Activated naive CD4-positive, alpha-beta T cell treated with anti-CD3 and anti-CD28 coated beads for 36 hours (primary cell): ENCODE data around the gene GCAT. TPM values are rescaled to one million over a fixed set of nuclear protein-coding genes. Genes with fewer than 3 reads are reported as not detected.

Source experiments
- CTCF ChIA-PET: fragments of 350-600 bp; sonication (Branson Sonifier 250); formaldehyde crosslinking; loops from one replicate; lab custom pipeline; 2021; ENCODE audit warnings: antibody characterized with exemption; lab: Charles Lee
- DNase-seq: peaks from one replicate; pipeline ENCODE4 v3.0.0-alpha.2; 2020
- H3K27ac Mint-ChIP-seq: one replicate; pipeline ENCODE4 v1.8.0; 2021; ENCODE audit warnings: mild to moderate bottlenecking, mixed read lengths
- H3K27me3 Mint-ChIP-seq: one replicate; pipeline ENCODE4 v1.8.0; 2021; ENCODE audit warnings: low read depth, mixed read lengths
- H3K36me3 Mint-ChIP-seq: one replicate; pipeline ENCODE4 v1.8.0; 2021; ENCODE audit warnings: low read depth, mixed read lengths
- H3K4me1 Mint-ChIP-seq: one replicate; pipeline ENCODE4 v1.8.0; 2021; ENCODE audit warnings: low read depth, mixed read lengths
- H3K4me3 Mint-ChIP-seq: one replicate; pipeline ENCODE4 v1.8.0; 2021; ENCODE audit warnings: mild to moderate bottlenecking, moderate library complexity, mixed read lengths
- H3K9me3 Mint-ChIP-seq: one replicate; pipeline ENCODE4 v1.8.0; 2021; ENCODE audit warnings: mixed read lengths
- intact Hi-C: fragments of 100-400 bp; cut with micrococcal nuclease; formaldehyde crosslinking; loops from one replicate; pipeline ENCODE4 v1.15.1; 2023
- total RNA-seq, 2 experiments: library from RNA; stranded (reverse); gene quantifications; one replicate each; pipeline ENCODE4 v1.2.3, GENCODE V29; 2021

GCAT gene
- total RNA-seq, 2 experiments from 2014 or later = 26.9 to 27.2 TPM

DNA sequence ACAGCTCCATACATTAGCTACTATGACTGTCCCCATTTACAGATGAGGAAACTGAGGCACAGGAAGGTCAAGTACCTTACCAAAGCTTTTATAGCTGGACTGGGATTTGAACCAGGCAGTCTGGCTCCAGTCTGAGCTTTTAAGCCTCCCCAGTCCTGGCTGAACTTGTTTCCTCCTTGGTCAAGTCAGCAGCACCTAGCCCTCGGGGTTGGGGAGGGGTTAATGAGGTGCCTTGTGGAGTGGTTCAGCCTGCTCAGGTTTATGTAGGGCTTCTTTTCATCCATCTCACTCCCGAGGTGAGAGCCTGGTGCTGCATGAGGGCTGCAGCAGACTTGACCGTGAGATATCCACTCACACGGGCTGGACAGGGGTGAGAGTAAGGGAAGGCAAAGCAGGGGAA, 36.7 kb upstream of the GCAT start:
- Mint-ChIP-seq H3K27me3 (no peaks in the 10 kb centered on the region), H3K9me3 (no peaks in the 10 kb centered on the region), H3K4me3 (no peak overlapping the region), H3K36me3 (peaks cover 1% of the 10 kb centered on the region), H3K27ac (no peak overlapping the region), H3K4me1 (no peaks in the 10 kb centered on the region)
- intact Hi-C loops = loop anchor here (10.0 kb wide), 1 partner anchor 56 kb away; no protein-coding TSS in a partner anchor
- CTCF ChIA-PET = no interaction called here
- no peak for DNase-seq

DNA sequence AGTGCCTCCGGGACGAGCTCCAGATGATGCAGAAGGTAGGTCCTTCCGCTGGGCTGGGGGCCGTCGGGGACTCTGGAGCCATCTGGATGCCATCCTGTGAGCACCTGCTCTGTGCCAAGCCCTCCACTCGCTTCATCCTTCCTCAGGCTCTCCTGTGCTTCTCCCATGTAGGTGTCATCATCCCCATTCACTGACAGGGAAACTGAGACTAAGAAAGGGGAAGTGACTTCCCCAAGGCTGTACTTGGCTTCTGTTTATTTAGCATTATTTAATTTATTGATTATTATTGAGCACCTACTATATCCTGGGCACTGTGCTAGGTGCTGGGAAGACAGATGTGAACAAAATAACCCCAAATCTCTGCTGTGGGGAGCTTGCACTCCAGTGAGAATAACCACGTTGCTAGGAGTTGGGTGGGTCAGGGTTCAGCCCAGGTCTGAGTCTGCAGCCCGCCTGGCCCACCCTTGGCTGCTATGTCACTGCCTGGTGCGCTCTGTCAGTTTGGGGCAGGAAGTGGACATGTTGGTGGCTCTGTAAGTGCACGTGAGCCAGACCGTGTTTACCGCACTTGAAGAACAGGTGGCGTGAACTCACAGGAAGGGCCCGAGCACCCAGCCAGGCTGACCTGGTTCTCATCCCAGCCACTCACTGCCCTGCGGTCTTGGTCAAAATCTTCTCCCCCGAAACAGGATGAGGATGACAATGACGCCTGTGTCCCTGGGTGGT, 35.9 kb upstream of the GCAT start:
- intact Hi-C loops = loop anchor here (10.0 kb wide), 1 partner anchor 57 kb away; no protein-coding TSS in a partner anchor
- no peaks in the 10 kb centered on the region for H3K27me3 Mint-ChIP-seq
- peaks cover 1% of the 10 kb centered on the region for H3K36me3 Mint-ChIP-seq
- no peak for DNase-seq
- no peaks in the 10 kb centered on the region for H3K9me3 Mint-ChIP-seq
- H3K27ac Mint-ChIP-seq = no peak overlapping the region
- CTCF ChIA-PET = interaction anchor here (0.6 kb wide), 1 partner anchor 345 kb away, joined by 5 read pairs; no protein-coding TSS in a partner anchor
- no peak overlapping the region for H3K4me3 Mint-ChIP-seq
- H3K4me1 Mint-ChIP-seq = no peaks in the 10 kb centered on the region

DNA sequence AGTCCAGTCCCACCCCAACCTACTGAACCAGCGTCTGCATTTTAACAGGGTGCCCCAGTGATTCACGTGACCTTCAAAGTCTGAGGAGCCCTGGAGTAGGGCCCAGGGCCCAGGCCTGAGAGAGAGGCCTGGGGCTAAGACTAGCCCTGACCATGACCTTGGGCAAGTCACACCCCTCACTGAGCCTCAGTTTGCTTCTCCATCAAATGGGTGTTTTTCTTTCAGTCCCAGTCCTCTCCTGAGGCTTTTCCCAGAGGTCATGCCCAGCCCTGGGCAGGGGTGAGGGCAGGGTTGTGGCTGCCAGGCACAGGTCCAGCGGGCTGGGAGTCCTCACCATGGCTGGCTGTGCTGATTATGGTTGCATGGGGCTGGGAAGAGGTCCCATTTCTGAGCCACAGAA, 33.0 kb upstream of the GCAT start:
- intact Hi-C loops = loop anchor here (10.0 kb wide), 1 partner anchor 60 kb away; no protein-coding TSS in a partner anchor
- Mint-ChIP-seq H3K4me3 (no peak overlapping the region), H3K4me1 (no peaks in the 10 kb centered on the region), H3K9me3 (no peaks in the 10 kb centered on the region), H3K27me3 (no peaks in the 10 kb centered on the region), H3K27ac (no peak overlapping the region), H3K36me3 (no peaks in the 10 kb centered on the region)
- CTCF ChIA-PET = no interaction called here
- DNase-seq = no peak

DNA sequence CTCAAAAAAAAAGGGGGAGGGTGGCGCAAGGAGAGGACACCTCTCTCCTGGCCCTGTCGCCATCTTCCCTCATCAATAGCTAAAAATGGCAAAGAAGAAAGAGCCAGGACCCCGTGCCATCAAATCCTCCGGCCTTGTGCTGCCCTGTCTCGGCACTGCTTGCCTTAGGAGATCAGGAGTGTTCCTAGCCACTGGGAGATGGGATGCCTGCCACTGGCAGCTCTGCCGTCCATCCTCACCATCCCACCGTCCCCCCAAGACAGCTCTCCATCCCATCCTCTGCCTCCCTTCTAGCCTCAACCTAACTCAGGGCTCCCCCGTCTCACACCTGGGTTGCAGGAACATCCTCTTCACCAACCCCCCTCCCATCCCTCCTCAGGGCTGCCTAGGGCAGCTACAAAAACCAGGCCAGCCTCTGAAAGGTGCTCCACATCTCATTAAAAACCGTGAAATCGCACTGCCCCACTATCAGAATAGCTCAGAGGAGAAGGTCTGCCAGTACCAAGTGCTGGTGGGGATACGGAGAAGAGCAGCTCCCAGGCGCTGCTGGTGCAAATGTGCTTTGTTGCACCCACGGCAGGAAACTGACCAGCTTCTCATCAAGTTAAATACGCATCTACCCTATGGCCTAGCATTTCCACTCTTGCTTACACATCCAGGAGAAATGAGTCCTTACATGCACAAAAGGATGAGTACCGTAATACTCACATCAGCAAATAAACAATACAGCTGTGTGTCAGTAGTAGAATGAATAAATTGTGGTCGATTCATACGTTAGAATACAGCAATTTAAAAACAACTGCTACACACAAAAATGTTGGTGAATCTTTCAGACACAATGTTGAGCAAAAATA, 31.7 kb upstream of the GCAT start:
- H3K9me3 Mint-ChIP-seq = no peaks in the 10 kb centered on the region
- H3K4me3 Mint-ChIP-seq = no peak overlapping the region
- intact Hi-C loops = loop anchor here (10.0 kb wide), 1 partner anchor 61 kb away; no protein-coding TSS in a partner anchor
- H3K27me3 Mint-ChIP-seq = no peaks in the 10 kb centered on the region
- H3K36me3 Mint-ChIP-seq = no peaks in the 10 kb centered on the region
- CTCF ChIA-PET = no interaction called here
- no peak for DNase-seq
- no peaks in the 10 kb centered on the region for H3K4me1 Mint-ChIP-seq
- H3K27ac Mint-ChIP-seq = no peak overlapping the region

DNA sequence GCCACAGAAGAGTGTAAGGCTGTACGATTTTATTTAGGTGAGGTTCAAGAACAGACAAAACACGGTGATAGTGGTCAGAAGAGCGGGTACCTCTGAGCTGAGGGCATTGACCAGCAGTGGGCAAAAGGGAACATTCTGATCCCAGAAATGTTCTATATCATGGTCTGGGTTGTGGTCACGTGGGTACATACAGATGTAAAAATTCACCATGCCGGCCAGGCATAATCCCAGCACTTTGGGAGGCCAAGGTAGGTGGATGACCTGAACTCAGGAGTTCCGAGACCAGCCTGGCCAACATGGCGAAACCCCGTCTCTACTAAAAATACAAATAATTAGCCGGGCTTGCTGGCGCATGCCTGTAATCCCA, 31.1 kb upstream of the GCAT start:
- Mint-ChIP-seq H3K4me3 (no peak overlapping the region), H3K27me3 (no peaks in the 10 kb centered on the region), H3K36me3 (no peaks in the 10 kb centered on the region), H3K4me1 (no peaks in the 10 kb centered on the region), H3K27ac (no peak overlapping the region), H3K9me3 (no peaks in the 10 kb centered on the region)
- intact Hi-C loops = loop anchor here (10.0 kb wide), 1 partner anchor 62 kb away; no protein-coding TSS in a partner anchor
- no peak for DNase-seq
- CTCF ChIA-PET = no interaction called here

DNA sequence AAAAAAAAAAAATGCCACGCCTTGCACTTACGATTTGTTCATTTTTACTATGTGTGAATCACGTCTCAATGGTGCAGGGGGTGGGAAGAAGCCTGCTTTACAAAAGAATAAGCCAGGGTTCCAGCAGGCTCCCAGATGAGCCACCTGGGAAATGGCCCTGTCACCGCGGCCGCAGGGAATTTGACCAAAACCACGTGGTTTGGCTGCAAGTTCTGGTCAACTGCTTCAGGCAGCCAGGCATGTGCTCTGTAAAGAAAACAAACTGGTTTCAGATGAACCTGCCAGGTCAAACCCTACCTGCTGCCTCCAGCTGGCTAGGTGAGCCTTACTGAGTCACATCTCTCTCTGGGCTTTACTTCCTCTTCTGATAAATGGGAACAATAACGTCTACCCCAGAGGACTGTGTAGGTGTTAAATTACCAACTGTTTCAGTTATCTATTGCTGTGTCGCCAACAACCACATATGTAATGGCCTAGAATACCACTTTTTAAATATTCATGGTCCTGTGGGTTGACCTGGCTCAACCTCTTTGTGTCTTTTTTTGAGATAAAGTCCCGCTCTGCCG, 30.5 kb upstream of the GCAT start:
- CTCF ChIA-PET = no interaction called here
- DNase-seq = no peak
- Mint-ChIP-seq H3K4me3 (no peak overlapping the region), H3K4me1 (no peaks in the 10 kb centered on the region), H3K27me3 (no peaks in the 10 kb centered on the region), H3K9me3 (no peaks in the 10 kb centered on the region), H3K36me3 (no peaks in the 10 kb centered on the region), H3K27ac (no peak overlapping the region)
- intact Hi-C loops = loop anchor here (10.0 kb wide), 1 partner anchor 62 kb away; no protein-coding TSS in a partner anchor

DNA sequence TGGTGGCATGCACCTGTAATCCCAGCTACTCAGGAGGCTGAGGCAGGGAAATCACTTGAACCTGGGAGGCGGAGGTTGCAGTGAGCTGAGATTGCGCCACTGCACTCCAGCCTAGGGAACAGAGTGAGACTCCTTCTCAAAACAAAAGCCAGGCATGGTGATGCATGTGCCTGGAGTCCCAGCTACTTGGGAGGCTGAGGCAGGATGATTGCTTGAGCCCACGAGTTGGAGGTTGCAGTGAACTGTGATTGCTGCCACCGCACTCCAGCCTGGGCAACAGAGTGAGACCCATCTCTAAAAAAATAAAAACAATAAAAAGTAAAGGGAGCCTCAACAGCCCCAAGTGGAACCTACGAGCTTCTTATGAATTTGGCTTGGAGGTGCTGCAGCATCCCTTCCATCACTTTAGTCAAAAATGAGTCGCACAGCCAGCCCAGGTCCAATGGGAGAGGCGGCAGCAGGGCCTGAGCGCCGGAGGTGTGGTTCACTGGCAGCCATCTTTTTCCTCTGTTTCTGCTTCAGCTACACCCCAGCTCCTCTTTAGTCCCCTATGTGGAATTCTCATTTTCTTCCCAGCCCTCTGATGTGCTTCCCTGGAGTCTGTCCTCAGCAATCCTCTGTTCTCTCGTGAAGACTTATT, 29.2 kb upstream of the GCAT start:
- no peaks in the 10 kb centered on the region for H3K4me1 Mint-ChIP-seq
- no peak for DNase-seq
- intact Hi-C loops = loop anchor here (10.0 kb wide), 1 partner anchor 64 kb away; no protein-coding TSS in a partner anchor
- H3K4me3 Mint-ChIP-seq = no peak overlapping the region
- no peaks in the 10 kb centered on the region for H3K9me3 Mint-ChIP-seq
- CTCF ChIA-PET = no interaction called here
- no peak overlapping the region for H3K27ac Mint-ChIP-seq
- no peaks in the 10 kb centered on the region for H3K36me3 Mint-ChIP-seq
- no peaks in the 10 kb centered on the region for H3K27me3 Mint-ChIP-seq

DNA sequence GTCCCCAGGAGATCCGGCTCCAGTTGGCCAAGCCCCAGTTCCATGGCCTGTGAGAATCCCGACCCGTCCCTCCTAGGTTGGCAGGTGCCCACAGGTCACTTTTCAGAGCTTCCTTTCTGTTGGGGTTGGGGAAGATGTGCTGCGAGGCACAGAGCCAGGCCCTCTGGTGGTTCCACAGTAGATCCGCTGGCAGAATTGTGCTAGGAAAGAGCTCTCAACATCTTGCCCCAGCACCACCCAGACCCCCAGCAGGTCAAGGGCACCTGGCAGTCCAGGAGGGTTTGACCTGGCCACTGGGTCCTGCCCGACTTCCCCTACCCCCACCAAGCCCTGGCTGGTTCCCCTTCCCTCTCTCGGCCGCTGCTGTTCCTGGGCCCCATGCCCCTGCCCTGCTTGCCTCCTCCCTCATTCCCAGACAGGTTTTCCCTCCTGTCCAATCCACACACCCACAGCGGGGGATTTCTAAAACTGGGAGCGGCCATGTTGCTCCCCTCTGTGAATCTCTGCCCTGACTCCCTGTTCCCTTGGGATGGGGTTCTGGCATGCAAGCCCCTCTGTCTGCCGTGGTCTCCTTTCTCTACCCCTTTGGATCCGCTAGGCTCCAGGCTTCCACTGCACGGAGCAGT, 26.2 kb upstream of the GCAT start:
- no peak overlapping the region for H3K4me3 Mint-ChIP-seq
- H3K4me1 Mint-ChIP-seq = no peaks in the 10 kb centered on the region
- no peaks in the 10 kb centered on the region for H3K9me3 Mint-ChIP-seq
- H3K27me3 Mint-ChIP-seq = peaks cover 2% of the 10 kb centered on the region
- no peak overlapping the region for H3K27ac Mint-ChIP-seq
- CTCF ChIA-PET = no interaction called here
- no peak for DNase-seq
- intact Hi-C loops = no loop called here
- H3K36me3 Mint-ChIP-seq = no peaks in the 10 kb centered on the region

DNA sequence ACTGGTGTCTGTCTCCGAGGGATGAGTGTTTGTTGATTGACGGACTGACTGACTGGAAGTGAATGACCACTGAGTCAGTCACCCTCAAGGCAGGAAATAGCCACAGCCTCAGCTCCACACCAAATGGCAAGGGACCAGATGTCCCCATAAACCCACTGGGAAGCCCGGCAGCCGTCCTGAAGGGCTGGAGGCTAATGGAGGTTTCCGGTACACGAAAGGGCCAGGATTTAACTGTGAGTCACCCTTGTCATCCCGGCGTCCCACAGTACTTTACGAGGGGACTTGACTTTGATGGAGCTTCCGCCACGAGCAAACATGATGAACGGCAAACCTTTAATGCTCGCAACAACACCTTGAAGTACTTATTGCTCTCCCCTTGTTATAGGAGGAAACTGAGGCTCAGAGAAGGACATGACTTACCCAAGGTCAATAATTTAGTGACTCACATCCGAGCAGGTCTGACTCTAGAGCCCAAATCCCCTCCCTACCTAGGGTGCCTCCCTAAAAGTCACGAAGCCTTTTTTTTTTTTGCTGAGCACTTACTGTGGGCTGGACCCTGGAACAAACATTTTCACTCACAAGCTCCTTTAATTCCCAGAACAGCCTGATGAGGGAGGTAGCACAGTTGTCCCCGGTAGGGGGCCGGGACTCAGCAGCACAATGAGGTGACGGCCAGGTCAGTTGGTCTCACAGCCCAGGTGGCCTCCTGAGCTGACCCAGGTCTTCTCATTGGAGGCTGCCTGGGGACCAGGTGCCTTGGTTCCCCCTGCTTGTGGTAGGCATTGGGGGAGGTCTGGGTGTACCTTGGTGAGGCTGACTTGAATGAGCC, 25.2 kb upstream of the GCAT start:
- Mint-ChIP-seq H3K27ac (no peak overlapping the region), H3K9me3 (no peaks in the 10 kb centered on the region), H3K4me3 (no peak overlapping the region), H3K27me3 (peaks cover 2% of the 10 kb centered on the region), H3K36me3 (no peaks in the 10 kb centered on the region), H3K4me1 (no peaks in the 10 kb centered on the region)
- CTCF ChIA-PET = no interaction called here
- intact Hi-C loops = no loop called here
- DNase-seq = no peak

DNA sequence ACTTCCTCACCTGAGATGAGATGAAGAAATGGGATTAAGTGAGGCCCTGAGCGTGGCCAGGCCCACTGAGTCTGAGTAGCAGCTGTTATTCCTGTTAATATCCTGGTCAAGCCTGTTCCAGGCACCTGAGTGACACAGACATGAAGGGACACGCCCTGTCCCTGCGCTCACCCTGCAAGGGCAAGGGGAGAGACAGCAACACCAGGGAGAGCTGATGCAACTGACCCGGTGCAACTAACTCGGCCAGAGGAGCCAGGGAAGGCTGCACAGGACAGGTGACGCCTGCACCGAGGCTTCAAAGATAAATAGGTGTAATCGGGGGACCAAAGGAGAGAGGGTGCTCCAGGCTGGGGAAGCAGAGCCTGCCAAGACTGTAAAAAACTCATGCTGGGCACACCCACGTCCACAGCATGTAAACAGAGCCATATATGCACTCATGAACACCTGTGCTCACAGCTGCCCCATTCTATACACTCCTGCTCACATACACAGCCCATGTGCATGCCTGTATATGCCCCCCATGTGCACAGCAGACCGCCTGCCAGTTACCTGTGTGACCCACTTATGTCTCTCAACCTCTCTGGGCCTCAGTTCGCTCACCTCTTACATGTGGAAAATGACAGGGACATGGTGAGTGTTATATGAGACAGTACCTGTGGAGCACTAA, 22.8 kb upstream of the GCAT start:
- intact Hi-C loops = no loop called here
- no peak overlapping the region for H3K27ac Mint-ChIP-seq

DNA sequence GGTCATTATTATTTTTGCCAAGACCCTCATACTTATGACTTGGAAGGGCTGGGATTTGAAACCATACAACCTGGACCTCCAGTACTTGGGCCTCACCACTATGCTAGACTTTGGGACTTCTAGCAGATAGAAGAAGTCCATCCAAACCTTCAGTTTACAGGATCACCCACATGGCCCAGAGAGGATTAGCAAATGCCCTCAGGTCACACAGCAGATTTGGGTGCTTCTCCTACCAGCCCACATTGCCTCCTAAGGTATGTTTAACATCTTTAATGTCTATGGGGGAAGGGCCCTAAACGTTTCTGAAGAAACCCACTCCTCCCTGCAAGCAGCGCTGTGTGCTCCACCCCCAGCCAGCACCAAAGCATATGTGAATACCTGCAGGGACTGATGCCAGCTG, 17.5 kb upstream of the GCAT start:
- peaks cover 2% of the 10 kb centered on the region for H3K27me3 Mint-ChIP-seq
- CTCF ChIA-PET = no interaction called here
- H3K36me3 Mint-ChIP-seq = no peaks in the 10 kb centered on the region
- H3K4me1 Mint-ChIP-seq = no peaks in the 10 kb centered on the region
- no peaks in the 10 kb centered on the region for H3K9me3 Mint-ChIP-seq
- no peak overlapping the region for H3K27ac Mint-ChIP-seq
- intact Hi-C loops = no loop called here
- no peak for DNase-seq
- H3K4me3 Mint-ChIP-seq = no peak overlapping the region

More for the DNA sequence above, 22.8 kb upstream of the GCAT start:
- Mint-ChIP-seq H3K36me3 (no peaks in the 10 kb centered on the region), H3K4me1 (no peaks in the 10 kb centered on the region), H3K4me3 (no peak overlapping the region), H3K27me3 (peaks cover 2% of the 10 kb centered on the region), H3K9me3 (no peaks in the 10 kb centered on the region)
- DNase-seq = no peak
- CTCF ChIA-PET = no interaction called here
